Thyroid gland (tissue), 4 donors: Measurements from ENCODE around the gene LRRC28. TPM values are rescaled to one million over a fixed set of nuclear protein-coding genes. Genes with fewer than 3 reads are reported as not detected.
A peak's percentile ranks its signal among the peaks of the same experiment; 100 is the strongest.

ENCODE experiments used
- DNase-seq, 2 donors: peaks; one replicate each; pipeline ENCODE4 v3.0.0-alpha.2; 2019
- H3K27ac ChIP-seq, 3 donors: fragments of 200-600 bp; sonication (generic); 1 replicate in 2 of 3; 2 replicates in 1 of 3; pipeline ENCODE4 v1.5.1; 2016 to 2019; ENCODE audit warnings: mild to moderate bottlenecking in 1 of 3, moderate library complexity in 1 of 3
- H3K27me3 ChIP-seq: fragments of 200-600 bp; sonication (generic); one replicate; pipeline ENCODE4 v1.5.1; 2019
- H3K36me3 ChIP-seq, 2 donors: fragments of 200-600 bp; sonication (generic); one replicate each; pipeline ENCODE4 v1.5.1; 2016 to 2019
- H3K4me1 ChIP-seq, 2 donors: fragments of 200-600 bp; sonication (generic); one replicate each; pipeline ENCODE4 v1.5.1; 2017 to 2019
- H3K4me3 ChIP-seq, 3 donors: fragments of 200-600 bp; sonication (generic); replicated peaks in 1 of 3; 1 replicate in 2 of 3; 2 replicates in 1 of 3; pipeline ENCODE4 v1.5.1; 2016; ENCODE audit warnings: mild to moderate bottlenecking in 1 of 3
- H3K9me3 ChIP-seq: fragments of 200-600 bp; sonication (generic); one replicate; pipeline ENCODE4 v1.5.1; 2017
- CTCF ChIP-seq, 6 experiments: fragments of 200-600 bp in 3 of 6; fragments of 450-650 bp in 3 of 6; sonication (generic) in 3 of 6; IDR thresholded peaks; one replicate each; pipeline ENCODE4 v1.5.1; 2016 to 2019; ENCODE audit warnings: antibody characterized with exemption in 6 of 6, mild to moderate bottlenecking in 2 of 6, inconsistent platforms in 1 of 6, moderate library complexity in 1 of 6
- POLR2A ChIP-seq, 2 donors: fragments of 450-650 bp; IDR thresholded peaks; one replicate each; pipeline ENCODE4 v1.6.1; 2017; ENCODE audit warnings: antibody characterized with exemption in 2 of 2, mild to moderate bottlenecking in 2 of 2, moderate library complexity in 1 of 2
- WGBS, 2 donors: methylation state at CpG; one replicate each; pipeline ENCODE4 v1.1.5; 2017; 5-methylcytosine and 5-hydroxymethylcytosine counted together
- intact Hi-C: fragments of 100-400 bp; cut with DNase I; formaldehyde crosslinking; loops from one replicate; pipeline ENCODE4 v1.15.1; 2023
- total RNA-seq, 4 donors: library from RNA; depleted of rRNA; stranded (reverse); fragments of >200 nt; gene quantifications; one replicate each; pipeline ENCODE4 v1.2.3, GENCODE V29; 2016

The LRRC28 gene
- total RNA-seq, 4 donors from 2014 or later: 36.1 to 51.6 (median 44.8) TPM

GRCh38 chr15:99328106-99329072 is 77.1 kb downstream of the LRRC28 start:
- intact Hi-C loops: no loop called here
- Histone ChIP-seq H3K4me1 (peaks cover 13 to 28% of the 10 kb centered on the region in 2 donors), H3K9me3 (no peaks in the 10 kb centered on the region), H3K4me3 (no peak overlapping the region), H3K36me3 (no peaks in the 10 kb centered on the region), H3K27ac (no peak overlapping the region), H3K27me3 (no peaks in the 10 kb centered on the region)
- no peak for TF ChIP-seq POLR2A (IDR thresholded peaks at IDR 0.05)
- TF ChIP-seq CTCF (IDR thresholded peaks at IDR 0.05): no peak
- DNase-seq: no peak
- 93 to 96% methylated on average over 7 of the region's 7 CpGs for WGBS, 2 donors

- WGBS, 2 donors: 83% methylated on average over 2 of the region's 2 CpGs
- no peak for DNase-seq
- TF ChIP-seq CTCF (IDR thresholded peaks at IDR 0.05) (no peak), POLR2A (IDR thresholded peaks at IDR 0.05) (no peak)
- Histone ChIP-seq H3K4me1 (peaks cover 13 to 32% of the 10 kb centered on the region in 2 donors), H3K36me3 (no peaks in the 10 kb centered on the region), H3K4me3 (no peak overlapping the region), H3K27ac (peak overlapping the region in 1 of 3 donors; percentile 59), H3K27me3 (no peaks in the 10 kb centered on the region), H3K9me3 (no peaks in the 10 kb centered on the region)
- intact Hi-C loops: no loop called here
Observed at GRCh38 chr15:99331381-99331780, 80.1 kb downstream of the LRRC28 start.

GRCh38 chr15:99333413-99333812 is 82.1 kb downstream of the LRRC28 start:
- Histone ChIP-seq H3K4me3 (no peak overlapping the region), H3K4me1 (peaks cover 13 to 32% of the 10 kb centered on the region in 2 donors), H3K27me3 (no peaks in the 10 kb centered on the region), H3K9me3 (no peaks in the 10 kb centered on the region), H3K36me3 (no peaks in the 10 kb centered on the region), H3K27ac (peak overlapping the region in 2 of 3 donors; percentile 19 to 49)
- intact Hi-C loops: no loop called here
- TF ChIP-seq POLR2A (IDR thresholded peaks at IDR 0.05) (no peak), CTCF (IDR thresholded peaks at IDR 0.05) (no peak)
- DNase-seq: no peak

GRCh38 chr15:99333981-99334380 is 82.7 kb downstream of the LRRC28 start:
- TF ChIP-seq POLR2A (IDR thresholded peaks at IDR 0.05) (no peak), CTCF (IDR thresholded peaks at IDR 0.05) (no peak)
- H3K27ac ChIP-seq: peak overlapping the region; percentile 19 to 49 (median 33)
- 46 to 52% methylated on average over 8 of the region's 8 CpGs for WGBS, 2 donors
- no peak overlapping the region for H3K4me3 ChIP-seq
- DNase-seq: no peak
- no peaks in the 10 kb centered on the region for H3K9me3 ChIP-seq
- intact Hi-C loops: no loop called here
- H3K36me3 ChIP-seq: no peaks in the 10 kb centered on the region
- H3K27me3 ChIP-seq: no peaks in the 10 kb centered on the region
- H3K4me1 ChIP-seq: peaks cover 13 to 32% of the 10 kb centered on the region in 2 donors

- TF ChIP-seq POLR2A (IDR thresholded peaks at IDR 0.05) (no peak), CTCF (IDR thresholded peaks at IDR 0.05) (no peak)
- peaks cover 13 to 32% of the 10 kb centered on the region in 2 donors for H3K4me1 ChIP-seq
- H3K36me3 ChIP-seq: no peaks in the 10 kb centered on the region
- no peak overlapping the region for H3K27ac ChIP-seq
- H3K9me3 ChIP-seq: no peaks in the 10 kb centered on the region
- peak; percentile 75 to 80 for DNase-seq
- H3K27me3 ChIP-seq: no peaks in the 10 kb centered on the region
- intact Hi-C loops: no loop called here
- no peak overlapping the region for H3K4me3 ChIP-seq
Observed at GRCh38 chr15:99335508-99335907, 84.2 kb downstream of the LRRC28 start.
